GM12872 (cell line): ENCODE data around the gene CTSC.

Source experiments
- TF ChIP-seq, protein P1 (sequence below): IDR thresholded peaks from 3 replicates; pipeline ENCODE4 v1.5.1; 2011; ENCODE audit warnings: low read depth, mild to moderate bottlenecking, low read length, moderate library complexity; ENCODE audit not compliant: insufficient read depth

The CTSC gene

DNA sequence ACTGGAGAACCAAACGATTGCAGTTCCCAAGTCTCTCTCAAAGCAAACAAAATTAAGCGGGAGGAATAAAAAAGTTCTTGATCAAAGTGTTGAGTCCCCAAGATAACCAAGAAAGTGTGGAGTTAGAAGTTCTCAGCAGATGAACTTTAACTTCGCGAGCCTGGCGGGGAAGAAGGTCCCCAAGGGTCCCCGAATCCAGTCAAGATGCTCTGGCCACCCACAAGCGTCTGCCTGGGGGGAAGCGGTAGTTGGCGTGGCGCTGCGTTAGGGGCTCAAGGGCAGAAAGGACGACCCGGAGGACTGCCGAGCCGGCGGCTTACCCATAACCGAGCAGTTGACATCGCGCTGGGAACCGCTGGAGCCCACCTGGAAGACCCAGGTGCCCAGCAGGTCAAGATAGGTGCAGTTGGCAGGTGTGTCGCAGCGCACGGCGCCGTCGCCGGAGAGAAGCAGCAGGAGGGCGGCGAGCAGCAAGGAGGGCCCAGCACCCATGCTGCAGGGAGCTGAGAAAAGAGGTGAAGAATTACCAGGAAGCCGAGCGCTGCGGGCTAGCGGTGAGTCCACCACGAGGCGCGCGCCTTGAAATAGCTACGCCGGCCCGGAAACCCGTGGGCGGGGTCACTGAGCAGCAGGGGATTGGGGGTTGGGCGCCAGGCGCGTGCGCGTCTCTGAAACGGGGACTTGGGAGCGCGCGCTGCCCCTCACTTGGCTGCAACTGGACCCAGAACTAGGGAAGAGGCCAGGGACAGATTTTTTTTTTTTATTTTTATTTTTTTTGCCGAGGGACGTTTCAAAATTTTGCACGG lies at the start of gene CTSC:
TSS of gene CTSC (minus strand) at position 556 of the 806 bp plus-strand sequence. CDS start at position 492, 64 bp downstream.
- TF ChIP-seq, protein P1, sequence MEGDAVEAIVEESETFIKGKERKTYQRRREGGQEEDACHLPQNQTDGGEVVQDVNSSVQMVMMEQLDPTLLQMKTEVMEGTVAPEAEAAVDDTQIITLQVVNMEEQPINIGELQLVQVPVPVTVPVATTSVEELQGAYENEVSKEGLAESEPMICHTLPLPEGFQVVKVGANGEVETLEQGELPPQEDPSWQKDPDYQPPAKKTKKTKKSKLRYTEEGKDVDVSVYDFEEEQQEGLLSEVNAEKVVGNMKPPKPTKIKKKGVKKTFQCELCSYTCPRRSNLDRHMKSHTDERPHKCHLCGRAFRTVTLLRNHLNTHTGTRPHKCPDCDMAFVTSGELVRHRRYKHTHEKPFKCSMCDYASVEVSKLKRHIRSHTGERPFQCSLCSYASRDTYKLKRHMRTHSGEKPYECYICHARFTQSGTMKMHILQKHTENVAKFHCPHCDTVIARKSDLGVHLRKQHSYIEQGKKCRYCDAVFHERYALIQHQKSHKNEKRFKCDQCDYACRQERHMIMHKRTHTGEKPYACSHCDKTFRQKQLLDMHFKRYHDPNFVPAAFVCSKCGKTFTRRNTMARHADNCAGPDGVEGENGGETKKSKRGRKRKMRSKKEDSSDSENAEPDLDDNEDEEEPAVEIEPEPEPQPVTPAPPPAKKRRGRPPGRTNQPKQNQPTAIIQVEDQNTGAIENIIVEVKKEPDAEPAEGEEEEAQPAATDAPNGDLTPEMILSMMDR, result no peak

DNA sequence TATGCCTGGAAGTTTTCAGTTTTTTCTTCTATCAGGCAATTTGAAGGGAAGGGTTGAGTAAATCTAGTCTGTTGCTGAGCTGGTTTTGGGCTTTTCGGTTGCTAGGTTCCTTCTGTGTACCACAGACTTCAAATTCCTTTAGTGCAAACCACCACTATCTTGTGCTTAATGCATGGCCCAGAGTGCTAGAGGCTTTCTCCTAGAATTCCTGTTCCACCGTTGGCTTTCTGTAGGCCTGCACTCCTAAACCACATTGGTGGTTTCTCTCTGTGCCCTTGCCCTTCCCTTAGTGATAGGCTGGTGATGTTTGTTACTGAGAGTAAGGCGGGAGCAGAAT lies 47.1 kb upstream of the CTSC start:
- TF ChIP-seq, protein P1, result no peak

DNA sequence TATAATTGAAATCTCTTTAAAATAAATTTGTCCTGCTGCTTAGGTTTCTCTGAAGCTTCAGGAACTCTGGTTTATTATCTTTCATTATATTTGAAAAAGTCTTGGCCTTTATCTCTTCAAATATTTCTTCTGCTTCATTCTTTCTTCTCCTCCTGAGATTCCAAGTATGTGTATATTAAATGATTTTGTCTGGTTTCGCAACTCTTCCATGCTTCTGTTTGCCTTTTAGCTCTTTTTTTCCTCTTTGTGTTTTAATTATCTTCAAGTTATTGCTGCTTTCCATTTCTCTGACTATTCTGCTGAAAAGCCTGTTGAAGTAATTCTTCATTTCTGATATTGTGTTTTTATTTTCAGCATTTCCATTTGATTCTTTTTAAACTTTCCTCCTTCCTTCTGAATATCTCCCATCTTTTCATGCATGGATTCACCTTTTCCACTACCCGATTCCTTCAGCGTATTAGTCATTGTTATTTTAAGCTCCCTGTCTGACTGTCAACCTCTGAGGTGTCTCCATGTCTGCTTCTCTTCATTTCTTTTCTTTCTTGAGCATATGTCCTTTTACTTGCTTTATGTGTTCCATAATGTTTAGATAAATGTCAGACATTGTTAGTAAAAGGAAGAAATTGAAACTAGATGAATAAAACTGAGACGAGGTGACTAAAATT lies 46.6 kb upstream of the CTSC start:
- TF ChIP-seq, protein P1, result no peak

DNA sequence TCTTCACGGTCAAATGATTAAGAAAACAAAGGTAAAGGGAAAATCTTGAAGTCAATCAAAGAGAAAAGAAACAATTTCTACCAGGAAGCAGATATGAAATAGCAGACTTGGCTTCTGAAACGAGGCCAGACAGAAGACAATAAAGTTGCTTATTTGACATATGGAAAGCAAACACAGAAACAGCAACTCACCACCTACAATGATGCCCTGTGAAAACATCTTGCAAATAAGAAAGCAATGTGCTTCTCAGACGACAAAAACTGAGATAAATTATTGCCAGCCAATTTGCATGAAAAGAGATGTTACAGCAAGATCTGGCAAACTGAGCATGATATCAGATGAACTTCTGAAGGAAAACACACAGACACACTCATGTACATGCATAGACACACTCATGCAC lies 45.9 kb upstream of the CTSC start:
- TF ChIP-seq, protein P1, result no peak

DNA sequence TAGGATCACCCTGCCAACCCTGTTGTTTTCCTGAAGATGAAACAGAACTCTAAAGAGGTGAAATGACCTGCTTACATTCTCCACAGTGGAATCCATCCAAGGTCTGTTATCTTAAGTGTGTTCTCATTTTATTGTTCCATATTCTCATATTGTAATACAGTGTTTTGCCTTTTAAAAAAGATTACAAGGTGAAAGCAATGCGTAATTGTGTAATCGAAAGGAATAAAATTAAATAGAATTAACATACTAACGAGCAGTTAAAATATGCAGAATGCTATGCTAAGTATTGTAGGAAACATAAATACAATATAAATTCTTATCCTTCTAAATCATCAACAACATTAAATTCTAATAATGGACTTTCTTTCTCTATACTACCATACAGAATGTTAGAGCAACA lies 41.6 kb upstream of the CTSC start:
- TF ChIP-seq, protein P1, result no peak

DNA sequence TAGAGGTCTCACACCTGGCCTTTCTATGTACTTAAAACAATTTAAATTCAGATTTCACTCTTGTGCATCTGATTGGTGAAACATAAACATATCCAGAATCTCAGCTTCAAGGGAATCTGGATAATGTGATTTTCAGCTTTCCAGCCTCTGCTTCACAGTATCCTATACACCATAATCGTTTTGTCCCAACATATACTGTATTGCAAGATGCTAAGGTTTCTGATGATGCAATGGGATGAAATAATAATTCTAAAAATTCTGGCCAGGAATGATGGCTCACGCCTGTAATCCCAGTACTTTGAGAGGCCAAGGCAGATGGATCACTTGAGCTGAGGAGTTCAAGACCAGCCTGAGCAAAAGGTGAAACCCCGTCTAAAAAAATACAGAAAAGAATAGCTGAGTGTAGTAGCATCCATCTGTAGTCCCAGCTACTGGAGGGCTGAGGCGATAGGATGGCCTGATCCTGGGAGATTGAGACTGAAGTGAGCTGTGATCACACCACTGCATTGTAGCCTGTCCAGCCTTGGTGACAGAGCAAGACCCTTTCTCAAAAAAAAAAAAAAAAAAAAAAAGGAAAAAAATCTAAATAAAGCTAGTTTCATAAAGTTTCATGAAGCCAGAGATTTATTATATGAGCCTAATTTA lies 41.0 kb upstream of the CTSC start:
- TF ChIP-seq, protein P1, result no peak

DNA sequence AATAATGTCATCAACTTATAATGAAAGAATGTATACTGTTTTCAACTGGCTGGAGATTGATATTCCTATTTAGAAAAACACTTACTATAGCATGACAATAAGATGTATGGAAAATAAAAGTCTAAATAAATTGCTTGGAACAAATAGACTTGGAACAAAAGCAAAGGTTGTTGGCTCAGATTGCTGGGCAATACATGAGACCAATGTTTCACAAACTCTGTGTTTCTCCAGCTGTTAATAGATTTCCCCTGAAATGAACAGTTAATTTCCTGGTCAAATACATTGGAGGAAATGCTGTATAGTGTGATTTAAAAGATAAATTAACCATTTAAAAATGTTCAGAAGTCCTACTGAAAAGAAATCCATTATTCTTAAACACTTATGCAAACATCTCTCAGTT lies 40.1 kb upstream of the CTSC start:
- TF ChIP-seq, protein P1, result no peak
